Loucy (cell line): ENCODE results near the gene CLEC16A.

Experiments used
- CTCF ChIP-seq: fragments of 200-600 bp; sonication (generic); conservative IDR thresholded peaks from 2 replicates; pipeline ENCODE4 v1.5.1; 2014; ENCODE audit warnings: mild to moderate bottlenecking, antibody characterized with exemption, low read length
- EZH2phosphoT487 ChIP-seq: fragments of 200-600 bp; IDR thresholded peaks from 2 replicates; pipeline ENCODE4 v1.6.1; 2018; ENCODE audit warnings: antibody characterized with exemption, mild to moderate bottlenecking, moderate library complexity, borderline replicate concordance

GRCh38 chr16:11036040-11036439 lies 91.7 kb downstream of the CLEC16A start:
- TF ChIP-seq CTCF (no peak), EZH2phosphoT487 (no peak)
